G401.6 (cell line): ENCODE measurements around the gene MRPL10.
"Not testable (repeated sequence)": the region's sequence is repeated elsewhere in the genome, so short reads cannot be mapped to it uniquely, and the experiment has no call there.

Source experiments
- FAIRE-seq: peaks from 2 replicates; lab custom pipeline; 2012; peaks lifted over from hg19 to GRCh38; lab: Jason Lieb, UNC

MRPL10 gene

DNA sequence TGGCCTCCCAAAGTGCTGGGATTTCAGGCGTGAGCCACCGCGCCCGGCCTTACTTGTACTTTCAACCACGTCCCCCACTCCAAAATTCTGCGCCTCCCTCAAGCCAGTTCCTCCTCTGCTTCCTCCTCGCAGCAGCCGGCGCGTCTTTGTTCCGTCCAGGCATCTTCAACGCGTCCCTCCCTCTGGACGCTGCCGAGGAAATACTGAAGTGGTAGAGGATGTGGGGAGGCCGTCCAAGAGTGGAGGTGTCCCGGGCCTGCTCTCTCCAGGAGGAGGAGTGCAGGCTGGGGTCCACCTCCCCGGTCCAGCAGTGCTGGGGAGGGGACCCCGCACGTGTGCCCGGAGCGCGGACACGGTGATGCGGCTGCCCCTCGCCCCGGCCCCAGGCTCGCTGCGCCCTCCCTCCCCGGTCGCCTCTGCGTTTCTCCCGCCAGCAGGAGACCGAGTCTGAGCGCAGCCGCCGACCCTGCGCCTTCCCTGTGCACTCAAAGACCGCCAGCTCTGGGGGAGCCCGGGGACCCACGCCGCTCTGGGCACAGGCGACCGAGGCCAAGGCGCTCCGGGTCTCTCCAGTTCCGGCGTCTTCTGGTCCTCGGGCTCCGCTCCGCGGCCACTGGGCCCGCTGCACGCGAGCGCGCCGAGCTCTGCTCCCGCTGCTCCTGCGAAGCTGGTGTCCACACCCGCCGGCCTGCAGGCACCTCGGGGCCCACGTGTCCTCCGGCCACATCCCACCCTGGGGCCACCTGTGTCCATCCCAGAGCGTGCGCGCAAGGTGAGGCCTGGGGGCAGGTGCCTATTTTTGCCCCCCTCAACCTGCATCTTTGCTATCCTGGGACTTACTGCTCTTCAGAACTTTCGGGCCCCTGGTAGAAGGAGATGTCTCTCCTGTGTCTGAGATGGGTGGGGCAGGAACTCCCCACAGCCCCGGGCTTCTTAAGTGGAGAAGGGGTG is 41.5 kb downstream of the MRPL10 start:
- no peak for FAIRE-seq

DNA sequence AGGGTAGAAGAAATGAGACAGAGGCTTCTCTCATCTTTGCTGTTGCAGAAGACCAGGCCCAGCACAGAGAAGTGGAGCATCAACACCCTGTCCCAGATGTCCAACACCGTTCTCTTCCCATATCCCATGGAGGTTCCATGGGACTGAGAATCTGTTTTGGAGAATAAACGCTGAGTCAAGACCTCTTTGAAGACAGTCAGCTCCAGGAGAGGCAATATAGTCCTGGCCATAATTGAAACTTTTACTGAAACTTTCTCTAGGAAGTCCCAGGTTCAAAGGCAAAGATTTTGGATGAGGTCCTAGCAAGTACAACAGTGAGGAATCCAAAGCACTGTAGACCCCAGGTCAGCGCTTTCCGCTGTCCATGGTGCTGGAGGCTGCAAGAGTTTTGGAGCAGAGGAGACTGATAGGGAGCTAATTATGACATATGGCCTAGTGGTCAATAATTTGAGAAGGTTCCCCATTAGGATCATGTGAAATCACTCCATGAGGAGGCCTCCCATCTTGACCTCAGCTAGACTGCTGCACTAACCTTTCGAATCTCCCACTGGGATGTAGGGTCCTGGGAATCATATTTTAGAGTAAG is 45.7 kb downstream of the MRPL10 start:
- no peak for FAIRE-seq

GRCh38 chr17:47781397-47781796 is 49.9 kb downstream of the MRPL10 start:
- FAIRE-seq: no peak

DNA sequence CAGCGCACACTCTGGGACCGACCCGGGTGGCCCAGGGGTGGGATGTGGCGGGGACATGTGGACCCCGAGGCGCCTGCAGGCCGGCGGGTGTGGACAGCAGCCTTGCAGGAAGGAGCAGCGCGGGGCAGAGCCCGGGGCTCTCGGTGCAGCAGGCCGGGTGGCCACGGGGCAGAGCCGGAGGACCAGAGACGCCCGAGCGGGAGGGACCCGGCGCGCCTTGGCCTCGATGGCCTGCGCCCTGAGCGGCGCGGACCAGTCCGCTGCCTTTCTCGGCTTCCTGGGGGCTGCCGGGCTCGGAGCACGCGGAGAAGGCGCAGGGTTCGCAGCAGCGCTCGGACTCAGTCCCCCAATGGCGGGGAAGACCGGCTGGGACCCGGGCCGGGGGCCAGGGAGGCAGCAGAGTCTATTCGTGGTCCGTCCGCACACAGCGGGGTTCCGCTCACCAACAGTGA is 53.1 kb downstream of the MRPL10 start:
- FAIRE-seq: no peak

DNA sequence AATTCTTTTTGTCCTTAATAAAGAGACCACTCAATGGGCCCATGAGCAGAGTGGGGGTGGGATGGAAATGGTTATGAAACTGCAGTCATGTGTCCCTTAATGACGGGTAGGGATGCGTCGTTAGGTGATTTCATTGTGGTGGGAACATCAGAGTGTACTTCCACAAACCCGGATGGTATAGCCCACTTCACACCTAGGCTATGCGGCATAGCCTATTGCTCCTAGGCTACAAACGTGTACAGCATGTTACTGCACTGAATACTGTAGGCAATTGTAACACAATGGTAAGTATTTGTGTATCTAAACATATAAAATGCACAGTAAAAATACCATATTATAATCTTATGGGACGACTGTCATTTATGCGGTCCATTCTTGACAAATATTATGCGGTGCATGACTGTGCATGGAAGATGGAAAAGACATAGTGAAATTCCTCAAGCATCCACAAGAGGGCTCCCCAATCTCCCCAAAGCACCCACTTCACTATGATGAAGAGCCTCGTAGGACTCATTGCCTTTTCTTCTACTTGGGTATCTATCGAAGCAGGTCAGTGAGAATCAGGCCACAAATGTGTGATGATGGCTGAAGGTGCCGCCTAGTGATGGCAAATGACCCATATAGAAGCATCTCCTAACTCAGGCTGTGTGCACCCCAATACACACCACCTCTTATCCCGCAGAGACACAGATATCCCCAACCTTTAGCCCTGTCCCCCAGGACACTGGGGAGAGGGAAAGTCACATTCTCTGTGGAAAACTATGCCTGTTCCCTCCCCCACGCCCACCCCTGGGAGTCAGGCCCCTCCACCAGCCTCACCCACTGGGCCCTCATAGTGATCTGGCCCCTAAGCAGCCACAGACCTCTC is 54.8 kb downstream of the MRPL10 start:
- peak; percentile 93 for FAIRE-seq

- FAIRE-seq: no peak
Measured at GRCh38 chr17:47774987-47775580, 56.3 kb downstream of the MRPL10 start.

DNA sequence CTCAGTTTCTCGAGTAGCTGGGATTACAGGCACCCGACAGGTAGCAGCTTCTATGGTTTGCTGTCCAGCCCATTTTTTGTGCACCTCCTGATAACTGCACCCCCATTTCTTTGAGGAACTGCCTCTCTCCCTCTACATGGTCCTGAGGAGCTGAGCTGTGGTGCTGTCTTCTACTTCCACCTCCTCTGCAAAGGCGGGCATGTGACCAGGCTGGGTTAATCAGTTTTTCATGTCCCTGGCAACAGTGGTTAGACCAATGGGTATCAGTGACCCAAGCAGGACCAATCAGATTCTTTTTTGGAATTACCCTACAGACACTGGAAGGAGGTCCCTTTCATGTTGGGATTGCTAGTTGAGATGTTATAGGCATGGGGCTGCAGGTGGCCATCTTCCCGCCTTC is 57.0 kb downstream of the MRPL10 start:
- no peak for FAIRE-seq

- not testable (repeated sequence) for FAIRE-seq
Measured at GRCh38 chr17:47773649-47774048, 57.7 kb downstream of the MRPL10 start.
